Erythroblast (primary cell): ENCODE results near the gene CCDC201.

Experiments
- GATA1 ChIP-seq: IDR thresholded peaks from 2 replicates; pipeline ENCODE4 v1.6.1; 2011; ENCODE audit warnings: low read depth, mild to moderate bottlenecking, control low read depth, low read length, moderate library complexity
- POLR2A ChIP-seq: IDR thresholded peaks from 2 replicates; pipeline ENCODE4 v1.6.1; 2011; ENCODE audit warnings: mild to moderate bottlenecking, low read length

DNA sequence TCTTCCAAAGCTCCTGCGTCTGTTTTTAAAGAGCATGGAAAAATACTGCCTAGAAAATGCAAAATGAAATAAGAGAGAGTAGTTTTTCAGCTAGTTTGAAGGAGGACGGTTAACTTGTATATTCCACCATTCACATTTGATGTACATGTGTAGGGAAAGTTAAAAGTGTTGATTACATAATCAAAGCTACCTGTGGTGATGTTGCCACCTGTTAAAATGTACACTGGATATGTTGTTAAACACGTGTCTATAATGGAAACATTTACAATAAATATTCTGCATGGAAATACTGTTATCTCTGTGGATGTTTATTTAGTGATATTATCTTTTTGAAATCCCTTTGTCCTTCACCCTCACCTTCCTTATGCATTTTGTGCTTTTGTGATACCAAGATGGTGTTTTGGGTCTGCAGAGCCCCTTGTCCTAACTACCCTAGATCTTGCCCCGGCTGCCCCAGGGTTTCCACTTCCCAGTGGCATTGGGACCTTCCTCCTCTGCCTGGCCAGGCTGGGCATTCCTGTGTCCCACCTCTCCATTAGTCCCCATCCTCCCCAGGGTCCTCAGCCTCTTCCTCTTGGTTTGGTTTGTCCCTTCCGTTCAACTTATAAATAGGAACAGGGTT is 20.6 kb upstream of the CCDC201 start:
- no peak for TF ChIP-seq POLR2A
- no peak for TF ChIP-seq GATA1
